ENCODE measurements around the gene PPP1R10.

DNA sequence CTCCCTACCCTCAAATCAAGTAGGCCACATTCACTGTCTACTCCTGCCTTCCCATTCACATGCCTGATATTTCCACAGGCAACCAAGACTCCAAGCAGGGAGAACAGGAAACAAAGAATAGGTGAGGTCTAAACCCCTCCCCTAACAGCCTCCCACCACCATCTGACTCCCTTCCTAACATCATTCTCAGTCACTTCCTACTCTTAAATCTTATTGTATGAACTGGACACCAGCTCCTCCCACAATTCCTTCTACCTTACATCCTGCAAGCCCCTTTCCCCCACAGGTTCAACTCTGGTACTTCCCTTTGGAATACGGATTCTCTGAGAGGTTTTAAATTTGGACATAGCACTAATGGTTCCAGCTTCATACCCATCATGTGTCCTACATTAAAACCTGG lies 28.9 kb upstream of the PPP1R10 start:
- TF ChIP-seq CTCF (IDR thresholded peaks at IDR 0.05; ENCODE audit: insufficient read depth, low read length, poor library complexity, severe bottlenecking) (no peak), EZH2phosphoT487 (conservative IDR thresholded peaks at IDR 0.05; ENCODE audit: low read length) (no peak)
